IMR-90 (cell line): ENCODE data around the gene NLRC5. TPM values are rescaled to one million over a fixed set of nuclear protein-coding genes. Genes with fewer than 3 reads are reported as not detected.

Experiments
- ATAC-seq: fragments of 200-7000 bp; cut with Tn5 transposase; 2 replicates; pipeline ENCODE4 v1.9.1; 2020; ENCODE audit warnings: low read depth, mild to moderate bottlenecking, moderate library complexity
- BruUV-seq: library from RNA; stranded (reverse); fragments of 400-500 nt; replicated peaks from 2 replicates; lab custom pipeline; 2021; lab: Mats Ljungman, UMichigan
- CTCF ChIA-PET: fragments of 300-600 bp; formaldehyde crosslinking; extraction: SDS; loops from one replicate; lab custom pipeline; 2021; ENCODE audit warnings: antibody characterized with exemption; lab: Yijun Ruan, JAX
- POLR2A ChIA-PET: fragments of 300-600 bp; sonication (Branson Sonifier 250); formaldehyde crosslinking; loops from one replicate; lab custom pipeline; 2022; ENCODE audit warnings: antibody characterized with exemption; ENCODE audit not compliant: unreplicated experiment; lab: Charles Lee
- DNase-seq: peaks from one replicate; pipeline ENCODE4 v3.0.0; 2013
- H2AFZ ChIP-seq: replicated peaks from 2 replicates; pipeline ENCODE3; 2013; ENCODE audit warnings: low read length, mild to moderate bottlenecking; ENCODE audit not compliant: poor library complexity
- H2AK5ac ChIP-seq: 2 replicates; pipeline ENCODE4 v1.6.1; 2013; ENCODE audit warnings: low read depth, low read length, inconsistent platforms
- H2AK9ac ChIP-seq: replicated peaks from 2 replicates; pipeline ENCODE3; 2013; ENCODE audit warnings: mild to moderate bottlenecking, low read depth, low read length, moderate library complexity; ENCODE audit not compliant: poor library complexity
- H2BK120ac ChIP-seq: 2 replicates; pipeline ENCODE4 v1.6.1; 2013; ENCODE audit warnings: low read depth, low read length, inconsistent platforms
- H2BK15ac ChIP-seq: 3 replicates; pipeline ENCODE4 v1.6.1; 2013; ENCODE audit warnings: low read depth, low read length, inconsistent platforms
- H2BK20ac ChIP-seq: 2 replicates; pipeline ENCODE4 v1.6.1; 2013; ENCODE audit warnings: low read depth, mild to moderate bottlenecking, inconsistent platforms, low read length, moderate library complexity
- H2BK5ac ChIP-seq: 2 replicates; pipeline ENCODE4 v1.6.1; 2013; ENCODE audit warnings: mild to moderate bottlenecking, low read depth, low read length, inconsistent platforms; ENCODE audit not compliant: poor library complexity, severe bottlenecking
- H3K14ac ChIP-seq: replicated peaks from 2 replicates; pipeline ENCODE4 v1.6.1; 2013; ENCODE audit warnings: low read depth, low read length, inconsistent platforms
- H3K18ac ChIP-seq: 2 replicates; pipeline ENCODE4 v1.6.1; 2013; ENCODE audit warnings: low read depth, low read length, control low read depth
- H3K23ac ChIP-seq: 2 replicates; pipeline ENCODE4 v1.6.1; 2013; ENCODE audit warnings: low read depth, low read length, inconsistent platforms
- H3K27ac ChIP-seq: 2 replicates; pipeline ENCODE4 v1.5.1; 2013; ENCODE audit warnings: mild to moderate bottlenecking, control low read depth, low read length; ENCODE audit not compliant: insufficient read depth
- H3K27me3 ChIP-seq: 2 replicates; pipeline ENCODE4 v1.6.1; 2013; ENCODE audit warnings: low read length; ENCODE audit not compliant: control insufficient read depth, insufficient read depth
- H3K36me3 ChIP-seq: 2 replicates; pipeline ENCODE4 v1.6.1; 2013; ENCODE audit warnings: low read length, mixed read lengths; ENCODE audit not compliant: control insufficient read depth, insufficient read depth
- H3K4ac ChIP-seq: 2 replicates; pipeline ENCODE4 v1.6.1; 2013; ENCODE audit warnings: low read depth, low read length, inconsistent platforms
- H3K4me1 ChIP-seq: 2 replicates; pipeline ENCODE4 v1.6.1; 2013; ENCODE audit warnings: low read length, mixed read lengths; ENCODE audit not compliant: control insufficient read depth, insufficient read depth
- H3K4me2 ChIP-seq: 2 replicates; pipeline ENCODE4 v1.6.1; 2013; ENCODE audit warnings: low read depth, mild to moderate bottlenecking, control low read depth, low read length, moderate library complexity
- H3K4me3 ChIP-seq: 2 replicates; pipeline ENCODE4 v1.5.1; 2013; ENCODE audit warnings: low read depth, mild to moderate bottlenecking, control low read depth, low read length, moderate library complexity; ENCODE audit not compliant: insufficient read depth
- H3K56ac ChIP-seq: 2 replicates; pipeline ENCODE4 v1.6.1; 2013; ENCODE audit warnings: low read length, inconsistent platforms; ENCODE audit not compliant: insufficient read depth; ENCODE audit errors: extremely low read depth
- H3K79me1 ChIP-seq, 2 experiments: 2 replicates each; pipeline ENCODE4 v1.6.1; 2013; ENCODE audit warnings: low read length in 2 of 2, inconsistent platforms in 1 of 2, low read depth in 1 of 2
- H3K9ac ChIP-seq: 2 replicates; pipeline ENCODE4 v1.6.1; 2013; ENCODE audit warnings: low read depth, low read length, control low read depth
- H3K9me1 ChIP-seq: 2 replicates; pipeline ENCODE4 v1.6.1; 2013; ENCODE audit warnings: low read length, inconsistent platforms; ENCODE audit not compliant: insufficient read depth
- H3K9me3 ChIP-seq: 2 replicates; pipeline ENCODE4 v1.6.1; 2013; ENCODE audit warnings: low read length; ENCODE audit not compliant: control insufficient read depth, insufficient read depth
- H4K20me1 ChIP-seq: 2 replicates; pipeline ENCODE4 v1.6.1; 2013; ENCODE audit warnings: low read length, inconsistent platforms; ENCODE audit not compliant: insufficient read depth
- H4K5ac ChIP-seq: 2 replicates; pipeline ENCODE4 v1.6.1; 2013; ENCODE audit warnings: mild to moderate bottlenecking, low read depth, low read length, control low read depth
- H4K8ac ChIP-seq, 2 experiments: 2 replicates each; pipeline ENCODE4 v1.6.1; 2013; ENCODE audit warnings: low read depth in 2 of 2, low read length in 2 of 2, control low read depth in 1 of 2, inconsistent platforms in 1 of 2
- H4K91ac ChIP-seq: 2 replicates; pipeline ENCODE4 v1.6.1; 2013; ENCODE audit warnings: low read depth, low read length, inconsistent platforms; ENCODE audit not compliant: insufficient read depth
- CEBPB ChIP-seq: IDR thresholded peaks from 2 replicates; pipeline ENCODE4 v1.6.1; 2012; ENCODE audit warnings: low read depth, low read length, improper control_type of control experiment
- CHD1 ChIP-seq: IDR thresholded peaks from 2 replicates; pipeline ENCODE4 v1.6.1; 2012; ENCODE audit warnings: low read depth, low read length, improper control_type of control experiment
- FOS ChIP-seq: fragments of 150-350 bp; IDR thresholded peaks from 2 replicates; pipeline ENCODE4 v1.6.1; 2016; ENCODE audit warnings: low read depth, low read length
- MXI1 ChIP-seq: IDR thresholded peaks from 2 replicates; pipeline ENCODE4 v1.6.1; 2012; ENCODE audit warnings: low read depth, mild to moderate bottlenecking, low read length, moderate library complexity, borderline replicate concordance
- NFE2L2 ChIP-seq: fragments of 150-350 bp; IDR thresholded peaks from 2 replicates; pipeline ENCODE4 v1.6.1; 2016; ENCODE audit warnings: low read depth, mild to moderate bottlenecking, low read length
- POLR2A ChIP-seq: IDR thresholded peaks from 2 replicates; pipeline ENCODE4 v1.6.1; 2012; ENCODE audit warnings: mild to moderate bottlenecking, low read depth, low read length
- RAD21 ChIP-seq: IDR thresholded peaks from 2 replicates; pipeline ENCODE4 v1.6.1; 2012; ENCODE audit warnings: low read length, improper control_type of control experiment
- RFX5 ChIP-seq: IDR thresholded peaks from 2 replicates; pipeline ENCODE4 v1.8.0; 2012; ENCODE audit warnings: low read depth, mild to moderate bottlenecking, low read length, moderate library complexity
- SMC3 ChIP-seq: fragments of 150-350 bp; IDR thresholded peaks from 2 replicates; pipeline ENCODE4 v1.6.1; 2016; ENCODE audit warnings: low read depth, mild to moderate bottlenecking, antibody characterized with exemption, low read length, moderate library complexity
- WGBS, 2 experiments: methylation state at CpG; one replicate each; pipeline versions ENCODE4 v1.1.5 to v1.1.7; 2013; ENCODE audit warnings: missing lambda C conversion rate in 2 of 2; ENCODE audit not compliant: insufficient read length in 1 of 2; ENCODE audit errors: extremely low coverage in 2 of 2; 5-methylcytosine and 5-hydroxymethylcytosine counted together
- dilution Hi-C: fragments of 300-500 bp; cut with HindIII; formaldehyde crosslinking; loops from one replicate; pipeline ENCODE4 v1.14.3; 2018; ENCODE audit warnings: low sequenced_read_pairs; ENCODE audit not compliant: unreplicated experiment
- in situ Hi-C: fragments of 300-500 bp; cut with MboI; formaldehyde crosslinking; loops from 3 replicates; pipeline ENCODE4 v1.14.3; 2019; ENCODE audit warnings: low sequenced_read_pairs, inconsistent platforms, mixed read lengths
- intact Hi-C: fragments of 100-400 bp; cut with micrococcal nuclease; formaldehyde crosslinking; loops from 2 replicates; pipeline ENCODE4 v1.10.0; 2022
- polyA plus RNA-seq, 3 experiments: library from polyadenylated mRNA; depleted of rRNA; stranded (reverse); fragments of >200 nt; gene quantifications; 2 replicates each; pipeline ENCODE4 v1.2.3, GENCODE V29; 2012; ENCODE audit warnings: low replicate concordance in 1 of 3
- total RNA-seq: library from RNA; depleted of rRNA; stranded (reverse); fragments of >200 nt; gene quantifications from 2 replicates; pipeline ENCODE4 v1.2.3, GENCODE V29; 2012
- TF ChIP-seq, protein P1 (sequence below): fragments of 150-350 bp; IDR thresholded peaks from 2 replicates; pipeline ENCODE4 v1.6.1; 2017; ENCODE audit warnings: mild to moderate bottlenecking, antibody characterized with exemption, low read length, low read depth
- TF ChIP-seq, protein P2 (sequence below): conservative IDR thresholded peaks from 2 replicates; pipeline ENCODE4 v1.5.1; 2012; ENCODE audit warnings: mild to moderate bottlenecking, low read depth, low read length, improper control_type of control experiment

NLRC5 gene
- total and polyA plus RNA-seq, 2 of the 4 experiments (the other 2 are of a cell fraction) = 9.1 to 14.9 TPM

- DNase-seq = no peak
- ATAC-seq = no peak
- in situ Hi-C loops = no loop called here
- peaks cover 32% of the 10 kb centered on the region for H3K36me3 ChIP-seq
- POLR2A ChIA-PET = interaction anchor here (0.6 kb wide), 1 partner anchor 131 kb away, joined by 4 read pairs; no protein-coding TSS in a partner anchor
- H4K91ac ChIP-seq = no peak overlapping the region
- no peak overlapping the region for H2AK5ac ChIP-seq
- H2BK15ac ChIP-seq = no peak overlapping the region
- no peak overlapping the region for H3K23ac ChIP-seq
- H3K56ac ChIP-seq = no peak overlapping the region
- H3K9me3 ChIP-seq = no peaks in the 10 kb centered on the region
- peaks cover 9% of the 10 kb centered on the region; the same call in 1 of the 2 replicates for H3K9me1 ChIP-seq
- H3K4ac ChIP-seq = no peak overlapping the region
- no peak overlapping the region for H3K18ac ChIP-seq
- no peak overlapping the region for H2BK5ac ChIP-seq
- dilution Hi-C loops = no loop called here
- H3K27ac ChIP-seq = no peak overlapping the region
- no peak overlapping the region for H3K4me3 ChIP-seq
- no TSS peak for BruUV-seq
- no peak overlapping the region for H2AK9ac ChIP-seq
- peaks cover 4 to 28% of the 10 kb centered on the region in 2 experiments for H3K79me1 ChIP-seq
- no peak for TF ChIP-seq NFE2L2
- no peak for TF ChIP-seq POLR2A
- TF ChIP-seq MXI1 = no peak
- TF ChIP-seq, protein P1, sequence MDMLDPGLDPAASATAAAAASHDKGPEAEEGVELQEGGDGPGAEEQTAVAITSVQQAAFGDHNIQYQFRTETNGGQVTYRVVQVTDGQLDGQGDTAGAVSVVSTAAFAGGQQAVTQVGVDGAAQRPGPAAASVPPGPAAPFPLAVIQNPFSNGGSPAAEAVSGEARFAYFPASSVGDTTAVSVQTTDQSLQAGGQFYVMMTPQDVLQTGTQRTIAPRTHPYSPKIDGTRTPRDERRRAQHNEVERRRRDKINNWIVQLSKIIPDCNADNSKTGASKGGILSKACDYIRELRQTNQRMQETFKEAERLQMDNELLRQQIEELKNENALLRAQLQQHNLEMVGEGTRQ = no peak
- no peak for TF ChIP-seq CHD1
- no peak for TF ChIP-seq CEBPB
- TF ChIP-seq, protein P2, sequence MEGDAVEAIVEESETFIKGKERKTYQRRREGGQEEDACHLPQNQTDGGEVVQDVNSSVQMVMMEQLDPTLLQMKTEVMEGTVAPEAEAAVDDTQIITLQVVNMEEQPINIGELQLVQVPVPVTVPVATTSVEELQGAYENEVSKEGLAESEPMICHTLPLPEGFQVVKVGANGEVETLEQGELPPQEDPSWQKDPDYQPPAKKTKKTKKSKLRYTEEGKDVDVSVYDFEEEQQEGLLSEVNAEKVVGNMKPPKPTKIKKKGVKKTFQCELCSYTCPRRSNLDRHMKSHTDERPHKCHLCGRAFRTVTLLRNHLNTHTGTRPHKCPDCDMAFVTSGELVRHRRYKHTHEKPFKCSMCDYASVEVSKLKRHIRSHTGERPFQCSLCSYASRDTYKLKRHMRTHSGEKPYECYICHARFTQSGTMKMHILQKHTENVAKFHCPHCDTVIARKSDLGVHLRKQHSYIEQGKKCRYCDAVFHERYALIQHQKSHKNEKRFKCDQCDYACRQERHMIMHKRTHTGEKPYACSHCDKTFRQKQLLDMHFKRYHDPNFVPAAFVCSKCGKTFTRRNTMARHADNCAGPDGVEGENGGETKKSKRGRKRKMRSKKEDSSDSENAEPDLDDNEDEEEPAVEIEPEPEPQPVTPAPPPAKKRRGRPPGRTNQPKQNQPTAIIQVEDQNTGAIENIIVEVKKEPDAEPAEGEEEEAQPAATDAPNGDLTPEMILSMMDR = no peak
- no peak for TF ChIP-seq SMC3
- no peak for TF ChIP-seq RAD21
- no peak for TF ChIP-seq RFX5
- no peak for TF ChIP-seq FOS
- H4K5ac ChIP-seq = no peak overlapping the region
- no peak overlapping the region for H2BK20ac ChIP-seq
- no peak overlapping the region for H2BK120ac ChIP-seq
- no peak overlapping the region for H3K4me2 ChIP-seq
- intact Hi-C loops = no loop called here
- H3K9ac ChIP-seq = no peak overlapping the region
- peaks cover 52% of the 10 kb centered on the region; the same call in 1 of the 2 replicates for H4K20me1 ChIP-seq
- no peak overlapping the region for H3K14ac ChIP-seq
- WGBS, 2 experiments = no CpG with 5 or more reads among the region's 12 CpGs
- H3K4me1 ChIP-seq = peaks cover 6% of the 10 kb centered on the region
- H2AFZ ChIP-seq = no peak overlapping the region
- CTCF ChIA-PET = no interaction called here
- no peak overlapping the region for H4K8ac ChIP-seq
- no peaks in the 10 kb centered on the region for H3K27me3 ChIP-seq
These were observed 43.4 kb upstream of the NLRC5 start for GRCh38 chr16:56945847-56946527.
